ENCODE data around the gene FKBP15. TPM values are rescaled to one million over a fixed set of nuclear protein-coding genes. Genes with fewer than 3 reads are reported as not detected.

The FKBP15 gene
- total RNA-seq, 4 donors from 2014 or later, result 14.1 to 30.3 (median 23.1) TPM

GRCh38 chr9:113160571-113160970 is 60.5 kb downstream of the FKBP15 start:
- Histone ChIP-seq H3K4me1 (no peaks in the 10 kb centered on the region), H3K4me3 (no peak overlapping the region), H3K9me3 (no peaks in the 10 kb centered on the region), H3K27ac (no peak overlapping the region), H3K27me3 (no peaks in the 10 kb centered on the region), H3K36me3 (no peaks in the 10 kb centered on the region)
- intact Hi-C loops (cut with DNase I; ENCODE audit: low total_unique reads), result no loop called here
- TF ChIP-seq CTCF (IDR thresholded peaks at IDR 0.05), result no peak
- no peak for TF ChIP-seq POLR2A (IDR thresholded peaks at IDR 0.05)
- DNase-seq, result no peak

- DNase-seq, result no peak
- TF ChIP-seq CTCF (IDR thresholded peaks at IDR 0.05) (no peak), POLR2A (IDR thresholded peaks at IDR 0.05) (no peak)
- no peaks in the 10 kb centered on the region for H3K9me3 ChIP-seq
- H3K4me1 ChIP-seq, result no peaks in the 10 kb centered on the region
- H3K4me3 ChIP-seq, result no peak overlapping the region
- intact Hi-C loops (cut with DNase I; ENCODE audit: low total_unique reads), result no loop called here
- no peaks in the 10 kb centered on the region for H3K27me3 ChIP-seq
- no peaks in the 10 kb centered on the region for H3K36me3 ChIP-seq
- H3K27ac ChIP-seq, result no peak overlapping the region
These were observed 62.6 kb downstream of the FKBP15 start for GRCh38 chr9:113158446-113158845.

GRCh38 chr9:113156880-113157279 is 64.2 kb downstream of the FKBP15 start:
- no peak overlapping the region for H3K27ac ChIP-seq
- no peaks in the 10 kb centered on the region for H3K9me3 ChIP-seq
- H3K27me3 ChIP-seq, result no peaks in the 10 kb centered on the region
- H3K4me3 ChIP-seq, result no peak overlapping the region
- no peaks in the 10 kb centered on the region for H3K4me1 ChIP-seq
- no peak for DNase-seq
- intact Hi-C loops (cut with DNase I; ENCODE audit: low total_unique reads), result no loop called here
- TF ChIP-seq CTCF (IDR thresholded peaks at IDR 0.05) (no peak), POLR2A (IDR thresholded peaks at IDR 0.05) (no peak)
- H3K36me3 ChIP-seq, result no peaks in the 10 kb centered on the region

GRCh38 chr9:113155911-113156588 is 65.0 kb downstream of the FKBP15 start:
- Histone ChIP-seq H3K4me3 (no peak overlapping the region), H3K27me3 (no peaks in the 10 kb centered on the region), H3K27ac (no peak overlapping the region), H3K4me1 (no peaks in the 10 kb centered on the region), H3K36me3 (no peaks in the 10 kb centered on the region), H3K9me3 (no peaks in the 10 kb centered on the region)
- TF ChIP-seq POLR2A (IDR thresholded peaks at IDR 0.05) (no peak), CTCF (IDR thresholded peaks at IDR 0.05) (no peak)
- intact Hi-C loops (cut with DNase I; ENCODE audit: low total_unique reads), result no loop called here
- no peak for DNase-seq

GRCh38 chr9:113154946-113155345 is 66.1 kb downstream of the FKBP15 start:
- TF ChIP-seq CTCF (IDR thresholded peaks at IDR 0.05) (no peak), POLR2A (IDR thresholded peaks at IDR 0.05) (no peak)
- DNase-seq, result no peak
- H3K4me3 ChIP-seq, result no peak overlapping the region
- H3K4me1 ChIP-seq, result no peaks in the 10 kb centered on the region
- no peaks in the 10 kb centered on the region for H3K36me3 ChIP-seq
- H3K27ac ChIP-seq, result no peak overlapping the region
- intact Hi-C loops (cut with DNase I; ENCODE audit: low total_unique reads), result no loop called here
- H3K9me3 ChIP-seq, result no peaks in the 10 kb centered on the region
- H3K27me3 ChIP-seq, result no peaks in the 10 kb centered on the region

Measured in uterus (tissue), 4 donors.